Neural crest cell (in vitro differentiated cells): ENCODE data around the gene TNS3. TPM values are rescaled to one million over a fixed set of nuclear protein-coding genes. Genes with fewer than 3 reads are reported as not detected.

Experiments
- DNase-seq: peaks from one replicate; pipeline ENCODE4 v3.0.0; 2021; ENCODE audit warnings: low read depth, mixed read lengths, low spot score
- H3K27ac Mint-ChIP-seq: one replicate; pipeline ENCODE4 v1.8.0; 2021; ENCODE audit warnings: mild to moderate bottlenecking, mixed read lengths; ENCODE audit not compliant: unreplicated experiment
- H3K27me3 Mint-ChIP-seq: 2 replicates; pipeline ENCODE4 v1.8.0; 2021; ENCODE audit warnings: low read depth, mild to moderate bottlenecking, mixed read lengths
- H3K36me3 Mint-ChIP-seq: 2 replicates; pipeline ENCODE4 v1.8.0; 2021; ENCODE audit warnings: low read depth, mild to moderate bottlenecking, mixed read lengths
- H3K4me1 Mint-ChIP-seq: 2 replicates; pipeline ENCODE4 v1.8.0; 2021; ENCODE audit warnings: mixed read lengths
- H3K4me3 Mint-ChIP-seq: one replicate; pipeline ENCODE4 v1.8.0; 2021; ENCODE audit warnings: mild to moderate bottlenecking, mixed read lengths
- H3K9me3 Mint-ChIP-seq: 2 replicates; pipeline ENCODE4 v1.8.0; 2021; ENCODE audit warnings: mixed read lengths
- CTCF ChIP-seq: fragments of 200-600 bp; sonication (generic); conservative IDR thresholded peaks from 2 replicates; pipeline ENCODE4 v1.5.0; 2021; ENCODE audit warnings: antibody characterized with exemption, mild to moderate bottlenecking
- total RNA-seq: library from RNA; stranded (reverse); gene quantifications from 2 replicates; pipeline ENCODE4 v1.2.1, GENCODE V29; 2021

The TNS3 gene
- total RNA-seq, 1 donor from 2014 or later = 26.4 TPM

- no peaks in the 10 kb centered on the region for H3K9me3 Mint-ChIP-seq
- peak; percentile 26 for DNase-seq
- TF ChIP-seq CTCF = no peak
- H3K27me3 Mint-ChIP-seq = no peaks in the 10 kb centered on the region
- H3K4me3 Mint-ChIP-seq = peak overlapping the region; percentile 39
- H3K27ac Mint-ChIP-seq = peak overlapping the region; percentile 70
- peaks cover 3% of the 10 kb centered on the region for H3K36me3 Mint-ChIP-seq
- peaks cover 60% of the 10 kb centered on the region for H3K4me1 Mint-ChIP-seq
These were observed 74.4 kb downstream of the TNS3 start for GRCh38 chr7:47507522-47507921.

- TF ChIP-seq CTCF = no peak
- no peaks in the 10 kb centered on the region for H3K27me3 Mint-ChIP-seq
- peaks cover 68% of the 10 kb centered on the region for H3K4me1 Mint-ChIP-seq
- DNase-seq = no peak
- peak overlapping the region; percentile 39 for H3K4me3 Mint-ChIP-seq
- peaks cover 3% of the 10 kb centered on the region for H3K36me3 Mint-ChIP-seq
- H3K27ac Mint-ChIP-seq = peak overlapping the region; percentile 70
- no peaks in the 10 kb centered on the region for H3K9me3 Mint-ChIP-seq
These were observed 75.2 kb downstream of the TNS3 start for GRCh38 chr7:47506382-47507339.

- H3K4me3 Mint-ChIP-seq = no peak overlapping the region
- no peak for DNase-seq
- peaks cover 3% of the 10 kb centered on the region for H3K36me3 Mint-ChIP-seq
- H3K9me3 Mint-ChIP-seq = no peaks in the 10 kb centered on the region
- TF ChIP-seq CTCF = no peak
- H3K27me3 Mint-ChIP-seq = no peaks in the 10 kb centered on the region
- peaks cover 73% of the 10 kb centered on the region for H3K4me1 Mint-ChIP-seq
- peak overlapping the region; percentile 63 for H3K27ac Mint-ChIP-seq
These were observed 76.5 kb downstream of the TNS3 start for GRCh38 chr7:47505312-47506007.

GRCh38 chr7:47504551-47505311 lies 77.2 kb downstream of the TNS3 start:
- Mint-ChIP-seq H3K36me3 (peaks cover 3% of the 10 kb centered on the region), H3K27ac (peak overlapping the region; percentile 83), H3K4me3 (peak overlapping the region; percentile 45), H3K9me3 (no peaks in the 10 kb centered on the region), H3K4me1 (peaks cover 76% of the 10 kb centered on the region), H3K27me3 (no peaks in the 10 kb centered on the region)
- DNase-seq = no peak
- no peak for TF ChIP-seq CTCF

- no peaks in the 10 kb centered on the region for H3K9me3 Mint-ChIP-seq
- TF ChIP-seq CTCF = no peak
- H3K36me3 Mint-ChIP-seq = no peaks in the 10 kb centered on the region
- no peaks in the 10 kb centered on the region for H3K27me3 Mint-ChIP-seq
- H3K4me3 Mint-ChIP-seq = no peak overlapping the region
- DNase-seq = no peak
- peaks cover 83% of the 10 kb centered on the region for H3K4me1 Mint-ChIP-seq
- no peak overlapping the region for H3K27ac Mint-ChIP-seq
These were observed 78.6 kb downstream of the TNS3 start for GRCh38 chr7:47503281-47503680.
